NT2/D1 (cell line): ENCODE measurements around the gene SPAG7.

Experiments
- DNase-seq: peaks from one replicate; pipeline ENCODE4 v3.0.0-alpha.2; 2011; ENCODE audit warnings: low read depth, low spot score
- H3K27me3 ChIP-seq: 2 replicates; pipeline ENCODE4 v1.6.0; 2011; ENCODE audit warnings: mild to moderate bottlenecking; ENCODE audit not compliant: insufficient read length, insufficient read depth
- H3K36me3 ChIP-seq: 2 replicates; pipeline ENCODE4 v1.6.1; 2011; ENCODE audit warnings: mild to moderate bottlenecking, low read length, mixed read lengths; ENCODE audit not compliant: insufficient read depth, insufficient read length
- H3K4me1 ChIP-seq: 2 replicates; pipeline ENCODE4 v1.5.1; 2011; ENCODE audit not compliant: insufficient read depth, insufficient read length
- H3K4me3 ChIP-seq: 2 replicates; pipeline ENCODE4 v1.5.1; 2011; ENCODE audit warnings: low read depth; ENCODE audit not compliant: insufficient read length
- H3K9ac ChIP-seq: 2 replicates; pipeline ENCODE4 v1.6.0; 2011; ENCODE audit warnings: low read depth; ENCODE audit not compliant: insufficient read length
- H3K9me3 ChIP-seq: 2 replicates; pipeline ENCODE4 v1.5.1; 2011; ENCODE audit warnings: mild to moderate bottlenecking, low read length; ENCODE audit not compliant: insufficient read depth
- SUZ12 ChIP-seq: IDR thresholded peaks from 2 replicates; pipeline ENCODE4 v1.6.1; 2011; ENCODE audit not compliant: insufficient read length, insufficient read depth; ENCODE audit errors: extremely low read depth
- YY1 ChIP-seq: IDR thresholded peaks from 2 replicates; pipeline ENCODE4 v1.6.1; 2011; ENCODE audit not compliant: insufficient read length, insufficient read depth
- ZNF274 ChIP-seq: IDR thresholded peaks from 2 replicates; pipeline ENCODE4 v1.6.1; 2011; ENCODE audit warnings: mild to moderate bottlenecking, low read depth, low read length

Gene SPAG7

GRCh38 chr17:4945176-4945943 lies 22.3 kb downstream of the SPAG7 start:
- Histone ChIP-seq H3K36me3 (peaks cover 67% of the 10 kb centered on the region), H3K9ac (peak overlapping the region; percentile 36), H3K9me3 (no peaks in the 10 kb centered on the region), H3K4me3 (no peak overlapping the region), H3K27me3 (no peaks in the 10 kb centered on the region), H3K4me1 (no peaks in the 10 kb centered on the region)
- TF ChIP-seq YY1 (no peak), SUZ12 (no peak), ZNF274 (no peak)
- no peak for DNase-seq

- no peak overlapping the region for H3K9ac ChIP-seq
- H3K4me3 ChIP-seq: no peak overlapping the region
- peaks cover 67% of the 10 kb centered on the region for H3K36me3 ChIP-seq
Measured at GRCh38 chr17:4944554-4945175, 23.0 kb downstream of the SPAG7 start.

GRCh38 chr17:4944163-4944553 lies 23.5 kb downstream of the SPAG7 start:
- Histone ChIP-seq H3K9me3 (no peaks in the 10 kb centered on the region), H3K4me1 (no peaks in the 10 kb centered on the region), H3K9ac (no peak overlapping the region), H3K36me3 (peaks cover 68% of the 10 kb centered on the region), H3K27me3 (no peaks in the 10 kb centered on the region), H3K4me3 (no peak overlapping the region)
- TF ChIP-seq YY1: no peak
- TF ChIP-seq ZNF274: no peak
- no peak for TF ChIP-seq SUZ12
- DNase-seq: no peak

More at GRCh38 chr17:4944554-4945175, 23.0 kb downstream of the SPAG7 start:
- no peak for DNase-seq
- TF ChIP-seq SUZ12: no peak
- TF ChIP-seq ZNF274: no peak
- no peak for TF ChIP-seq YY1
- H3K9me3 ChIP-seq: no peaks in the 10 kb centered on the region
- no peaks in the 10 kb centered on the region for H3K4me1 ChIP-seq
- no peaks in the 10 kb centered on the region for H3K27me3 ChIP-seq

GRCh38 chr17:4942760-4943508 lies 24.7 kb downstream of the SPAG7 start:
- peaks cover 5% of the 10 kb centered on the region for H3K4me1 ChIP-seq
- DNase-seq: no peak
- TF ChIP-seq SUZ12 (no peak), YY1 (no peak), ZNF274 (no peak)
- no peaks in the 10 kb centered on the region for H3K27me3 ChIP-seq
- no peaks in the 10 kb centered on the region for H3K9me3 ChIP-seq
- H3K9ac ChIP-seq: no peak overlapping the region
- H3K36me3 ChIP-seq: peaks cover 77% of the 10 kb centered on the region
- H3K4me3 ChIP-seq: no peak overlapping the region

- peak overlapping the region; percentile 91 for H3K4me3 ChIP-seq
- peaks cover 79% of the 10 kb centered on the region for H3K36me3 ChIP-seq
- H3K4me1 ChIP-seq: peaks cover 5% of the 10 kb centered on the region
- peak overlapping the region; percentile 99 for H3K9ac ChIP-seq
- no peaks in the 10 kb centered on the region for H3K27me3 ChIP-seq
- no peaks in the 10 kb centered on the region for H3K9me3 ChIP-seq
- TF ChIP-seq SUZ12 (no peak), YY1 (no peak), ZNF274 (no peak)
- DNase-seq: no peak
Measured at GRCh38 chr17:4941319-4941610, 26.4 kb downstream of the SPAG7 start.

- peak; percentile 73 for DNase-seq
- H3K27me3 ChIP-seq: no peaks in the 10 kb centered on the region
- TF ChIP-seq YY1: no peak
- no peak for TF ChIP-seq ZNF274
- TF ChIP-seq SUZ12: no peak
- peak overlapping the region; percentile 99 for H3K9ac ChIP-seq
- peaks cover 79% of the 10 kb centered on the region for H3K36me3 ChIP-seq
- H3K4me3 ChIP-seq: peak overlapping the region; percentile 91
- H3K9me3 ChIP-seq: no peaks in the 10 kb centered on the region
- peaks cover 5% of the 10 kb centered on the region for H3K4me1 ChIP-seq
Measured at GRCh38 chr17:4940555-4941318, 26.9 kb downstream of the SPAG7 start.
